ENCODE measurements around the gene NEK10.

DNA sequence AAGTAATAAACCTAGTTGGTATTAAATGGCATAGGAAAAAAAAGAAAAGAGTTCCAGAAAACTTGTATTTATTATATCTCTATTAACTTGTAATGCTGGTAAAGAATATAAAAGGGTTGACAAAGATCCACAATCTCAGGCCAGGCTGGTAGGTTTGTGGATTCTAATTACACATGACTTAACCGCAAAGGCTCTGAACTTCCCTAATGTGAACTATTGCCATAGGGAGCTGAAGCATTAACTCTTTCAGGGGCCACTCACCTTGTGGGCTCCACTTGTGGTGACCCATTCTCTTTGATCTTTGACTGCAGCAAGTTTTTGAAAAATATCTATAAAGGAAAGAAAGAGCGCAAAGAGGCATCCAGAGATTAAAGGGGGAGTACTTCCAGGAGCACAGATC, 58.5 kb downstream of the NEK10 start:
- no peak for TF ChIP-seq POLR2A (IDR thresholded peaks at IDR 0.05; ENCODE audit: low read length)
- TF ChIP-seq GATA1 (IDR thresholded peaks at IDR 0.05; ENCODE audit: low read depth, low read length): no peak

Data from erythroblast (primary cell).